ENCODE measurements around the gene SLC35F3.
"Not testable (repeated sequence)": the region's sequence is repeated elsewhere in the genome, so short reads cannot be mapped to it uniquely, and the experiment has no call there.

Gene SLC35F3

GRCh38 chr1:234149217-234149616, 244.7 kb downstream of the SLC35F3 start:
- H3K27me3 Mint-ChIP-seq: peaks cover 23% of the 10 kb centered on the region
- no peaks in the 10 kb centered on the region for H3K36me3 Mint-ChIP-seq (ENCODE audit: low read depth)
- H3K4me3 Mint-ChIP-seq: no peak overlapping the region
- H3K27ac Mint-ChIP-seq: no peak overlapping the region
- intact Hi-C loops (cut with micrococcal nuclease): no loop called here
- H3K9me3 Mint-ChIP-seq: no peaks in the 10 kb centered on the region
- H3K4me1 Mint-ChIP-seq (ENCODE audit: low read depth): no peaks in the 10 kb centered on the region

GRCh38 chr1:234150892-234151291, 246.4 kb downstream of the SLC35F3 start:
- H3K4me1 Mint-ChIP-seq (ENCODE audit: low read depth): no peaks in the 10 kb centered on the region
- peaks cover 18% of the 10 kb centered on the region for H3K27me3 Mint-ChIP-seq
- H3K9me3 Mint-ChIP-seq: no peaks in the 10 kb centered on the region
- intact Hi-C loops (cut with micrococcal nuclease): loop anchor here (5.0 kb wide), 1 partner anchor 176 kb away; no protein-coding TSS in a partner anchor
- no peak overlapping the region for H3K27ac Mint-ChIP-seq
- no peaks in the 10 kb centered on the region for H3K36me3 Mint-ChIP-seq (ENCODE audit: low read depth)
- H3K4me3 Mint-ChIP-seq: no peak overlapping the region

- intact Hi-C loops (cut with micrococcal nuclease): loop anchor here (5.0 kb wide), 1 partner anchor 175 kb away; no protein-coding TSS in a partner anchor
- peaks cover 13% of the 10 kb centered on the region for H3K27me3 Mint-ChIP-seq
- not testable (repeated sequence) for H3K27ac Mint-ChIP-seq; H3K36me3 Mint-ChIP-seq (ENCODE audit: low read depth); H3K9me3 Mint-ChIP-seq; H3K4me3 Mint-ChIP-seq; H3K4me1 Mint-ChIP-seq (ENCODE audit: low read depth)
Measured at GRCh38 chr1:234152344-234152743, 247.9 kb downstream of the SLC35F3 start.

- peaks cover 1% of the 10 kb centered on the region for H3K27me3 Mint-ChIP-seq
- H3K4me1 Mint-ChIP-seq (ENCODE audit: low read depth): no peaks in the 10 kb centered on the region
- no peaks in the 10 kb centered on the region for H3K36me3 Mint-ChIP-seq (ENCODE audit: low read depth)
- intact Hi-C loops (cut with micrococcal nuclease): loop anchor here (1.0 to 5.0 kb wide), 2 partner anchors 156 to 173 kb away; no protein-coding TSS in a partner anchor
- no peak overlapping the region for H3K27ac Mint-ChIP-seq
- H3K9me3 Mint-ChIP-seq: no peaks in the 10 kb centered on the region
- no peak overlapping the region for H3K4me3 Mint-ChIP-seq
Measured at GRCh38 chr1:234154320-234155251, 250.1 kb downstream of the SLC35F3 start.

GRCh38 chr1:234162661-234163060, 258.2 kb downstream of the SLC35F3 start:
- Mint-ChIP-seq H3K36me3 (ENCODE audit: low read depth) (no peaks in the 10 kb centered on the region), H3K4me1 (ENCODE audit: low read depth) (no peaks in the 10 kb centered on the region), H3K27me3 (peaks cover 11% of the 10 kb centered on the region), H3K27ac (no peak overlapping the region), H3K4me3 (no peak overlapping the region), H3K9me3 (no peaks in the 10 kb centered on the region)
- intact Hi-C loops (cut with micrococcal nuclease): no loop called here

DNA sequence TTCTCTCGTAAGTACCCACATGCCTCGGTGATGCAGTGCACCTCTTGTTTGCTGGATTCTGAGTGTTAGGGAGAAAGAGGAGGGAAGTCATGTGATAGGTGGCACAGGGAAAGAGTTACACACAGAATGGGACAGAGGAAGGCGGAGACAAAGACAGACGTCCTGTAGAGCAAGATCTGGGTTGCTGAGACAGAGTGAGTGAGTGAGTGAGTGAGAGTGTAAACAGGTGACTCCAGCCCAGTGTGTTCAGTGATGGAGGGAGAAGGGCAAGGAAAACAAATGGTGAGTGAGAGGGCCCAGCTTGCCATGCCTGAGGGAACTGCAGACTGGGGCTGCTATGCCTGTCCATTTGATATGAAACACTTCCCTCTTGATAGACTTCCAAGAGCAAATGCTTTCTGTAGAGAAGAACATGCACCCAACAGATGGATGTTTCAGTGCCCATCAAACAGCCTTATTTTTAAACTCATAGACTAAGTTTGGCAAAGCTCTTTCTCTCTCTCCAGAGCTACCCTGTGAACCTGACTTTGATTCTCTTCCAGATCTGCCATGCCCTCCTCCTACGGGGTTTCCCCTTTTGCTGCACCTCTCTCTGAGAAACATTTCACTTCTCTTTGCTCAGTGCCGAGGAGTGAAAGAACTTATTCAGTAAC, 258.9 kb downstream of the SLC35F3 start:
- Mint-ChIP-seq H3K4me1 (ENCODE audit: low read depth) (no peaks in the 10 kb centered on the region), H3K4me3 (no peak overlapping the region), H3K36me3 (ENCODE audit: low read depth) (no peaks in the 10 kb centered on the region), H3K27ac (no peak overlapping the region), H3K27me3 (peaks cover 11% of the 10 kb centered on the region), H3K9me3 (no peaks in the 10 kb centered on the region)
- intact Hi-C loops (cut with micrococcal nuclease): no loop called here

DNA sequence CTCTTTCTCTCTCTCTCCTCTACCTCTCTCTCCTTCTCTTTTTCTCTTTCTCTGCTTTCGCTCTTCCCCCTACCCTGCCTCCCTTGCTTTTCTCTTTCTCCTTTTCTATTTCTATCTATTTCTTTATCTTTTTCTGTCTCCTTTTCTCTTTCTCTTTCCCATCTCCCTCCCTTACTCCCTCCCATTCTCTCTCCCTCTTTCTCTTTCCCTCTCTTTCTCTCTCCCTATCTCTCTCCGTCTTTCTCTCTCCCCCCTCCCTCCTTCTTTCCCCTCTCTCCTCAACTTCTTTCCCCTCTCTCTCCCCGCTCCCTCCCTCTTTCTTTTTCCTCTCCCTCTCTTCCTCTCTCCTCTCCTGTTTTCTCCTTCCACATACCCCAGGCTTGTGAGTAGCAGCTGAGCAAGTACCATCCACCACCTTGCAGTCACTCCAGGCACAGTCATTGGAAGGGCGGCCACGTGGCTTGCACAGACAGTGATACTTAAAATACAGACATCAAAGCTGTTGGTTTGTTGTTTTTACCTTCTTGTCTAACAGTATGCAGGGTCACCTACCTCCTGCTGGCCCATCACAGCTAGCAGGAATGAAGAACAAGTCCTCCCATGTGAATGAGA, 259.7 kb downstream of the SLC35F3 start:
- H3K27ac Mint-ChIP-seq: no peak overlapping the region
- intact Hi-C loops (cut with micrococcal nuclease): no loop called here
- H3K27me3 Mint-ChIP-seq: peaks cover 11% of the 10 kb centered on the region
- no peak overlapping the region for H3K4me3 Mint-ChIP-seq
- no peaks in the 10 kb centered on the region for H3K4me1 Mint-ChIP-seq (ENCODE audit: low read depth)
- no peaks in the 10 kb centered on the region for H3K9me3 Mint-ChIP-seq
- H3K36me3 Mint-ChIP-seq (ENCODE audit: low read depth): no peaks in the 10 kb centered on the region

DNA sequence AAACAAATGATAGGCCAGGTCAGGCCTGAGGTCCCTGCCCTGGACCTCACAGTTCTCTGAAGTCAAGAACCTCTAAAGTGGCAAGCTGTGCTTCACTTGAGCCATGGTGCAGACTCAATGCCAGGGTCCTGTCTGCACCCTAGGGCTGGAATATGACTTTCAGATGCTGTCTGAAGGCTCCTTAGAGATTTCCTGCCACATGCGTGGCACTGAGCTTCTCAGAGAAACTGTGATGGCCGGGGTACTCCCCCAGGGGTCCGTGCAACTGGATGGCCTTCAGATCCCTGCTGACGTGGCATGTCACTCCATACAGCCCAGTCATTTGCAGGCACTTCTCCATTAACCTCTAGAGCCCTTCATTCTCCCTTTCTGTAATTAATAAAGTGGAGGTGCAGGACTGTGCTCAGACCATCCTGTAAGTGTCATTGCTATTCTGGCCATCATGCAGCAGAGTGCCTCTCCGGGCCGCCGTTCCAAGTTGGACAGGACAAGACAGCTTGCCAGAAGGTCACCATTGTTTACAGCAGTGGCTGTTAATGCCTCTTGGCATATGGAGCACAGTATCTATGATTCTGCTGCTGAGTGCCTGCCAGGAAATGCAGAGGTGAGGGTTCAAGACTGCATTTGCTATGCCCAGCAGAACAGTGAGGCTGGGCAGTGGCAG, 263.7 kb downstream of the SLC35F3 start:
- H3K4me3 Mint-ChIP-seq: no peak overlapping the region
- no peak overlapping the region for H3K27ac Mint-ChIP-seq
- H3K4me1 Mint-ChIP-seq (ENCODE audit: low read depth): peaks cover 9% of the 10 kb centered on the region

GRCh38 chr1:234169161-234169849, 264.8 kb downstream of the SLC35F3 start:
- H3K27ac Mint-ChIP-seq: no peak overlapping the region
- H3K4me3 Mint-ChIP-seq: no peak overlapping the region
- peaks cover 3% of the 10 kb centered on the region for H3K27me3 Mint-ChIP-seq
- no peaks in the 10 kb centered on the region for H3K36me3 Mint-ChIP-seq (ENCODE audit: low read depth)
- intact Hi-C loops (cut with micrococcal nuclease): no loop called here
- no peaks in the 10 kb centered on the region for H3K9me3 Mint-ChIP-seq
- peaks cover 9% of the 10 kb centered on the region for H3K4me1 Mint-ChIP-seq (ENCODE audit: low read depth)

More for the DNA sequence above, 263.7 kb downstream of the SLC35F3 start:
- no peaks in the 10 kb centered on the region for H3K9me3 Mint-ChIP-seq
- H3K36me3 Mint-ChIP-seq (ENCODE audit: low read depth): no peaks in the 10 kb centered on the region
- intact Hi-C loops (cut with micrococcal nuclease): no loop called here
- H3K27me3 Mint-ChIP-seq: peaks cover 7% of the 10 kb centered on the region

DNA sequence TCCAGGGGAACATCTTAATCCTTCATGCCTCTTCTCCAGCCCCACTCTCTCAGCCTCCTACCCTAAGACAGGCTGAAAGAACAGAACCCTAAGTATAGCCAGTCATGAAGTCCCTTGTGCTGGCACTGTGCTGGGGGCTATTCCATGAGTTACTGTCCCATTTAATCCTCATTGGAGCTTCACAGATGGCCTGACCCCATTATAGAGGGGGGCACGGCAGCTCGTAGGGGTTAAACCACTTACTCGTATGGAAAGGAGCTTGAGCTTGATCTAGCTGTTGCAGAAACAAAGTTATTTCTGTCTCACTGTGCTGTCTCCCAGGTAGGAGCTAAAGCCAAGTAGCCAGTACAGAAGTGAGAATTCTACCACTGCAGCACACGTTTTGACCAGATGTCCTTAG, 265.6 kb downstream of the SLC35F3 start:
- H3K4me3 Mint-ChIP-seq: no peak overlapping the region
- H3K36me3 Mint-ChIP-seq (ENCODE audit: low read depth): no peaks in the 10 kb centered on the region
- H3K27ac Mint-ChIP-seq: no peak overlapping the region
- no peaks in the 10 kb centered on the region for H3K27me3 Mint-ChIP-seq
- H3K4me1 Mint-ChIP-seq (ENCODE audit: low read depth): peaks cover 9% of the 10 kb centered on the region
- no peaks in the 10 kb centered on the region for H3K9me3 Mint-ChIP-seq
- intact Hi-C loops (cut with micrococcal nuclease): no loop called here

GRCh38 chr1:234170622-234171021, 266.1 kb downstream of the SLC35F3 start:
- no peaks in the 10 kb centered on the region for H3K9me3 Mint-ChIP-seq
- no peak overlapping the region for H3K4me3 Mint-ChIP-seq
- peaks cover 9% of the 10 kb centered on the region for H3K4me1 Mint-ChIP-seq (ENCODE audit: low read depth)
- no peaks in the 10 kb centered on the region for H3K36me3 Mint-ChIP-seq (ENCODE audit: low read depth)
- H3K27ac Mint-ChIP-seq: no peak overlapping the region
- intact Hi-C loops (cut with micrococcal nuclease): no loop called here
- H3K27me3 Mint-ChIP-seq: no peaks in the 10 kb centered on the region

GRCh38 chr1:234173968-234174367, 269.5 kb downstream of the SLC35F3 start:
- intact Hi-C loops (cut with micrococcal nuclease): no loop called here
- Mint-ChIP-seq H3K4me3 (no peak overlapping the region), H3K4me1 (ENCODE audit: low read depth) (peaks cover 9% of the 10 kb centered on the region), H3K27ac (no peak overlapping the region), H3K36me3 (ENCODE audit: low read depth) (no peaks in the 10 kb centered on the region), H3K27me3 (peaks cover 4% of the 10 kb centered on the region), H3K9me3 (peaks cover 9% of the 10 kb centered on the region)

DNA sequence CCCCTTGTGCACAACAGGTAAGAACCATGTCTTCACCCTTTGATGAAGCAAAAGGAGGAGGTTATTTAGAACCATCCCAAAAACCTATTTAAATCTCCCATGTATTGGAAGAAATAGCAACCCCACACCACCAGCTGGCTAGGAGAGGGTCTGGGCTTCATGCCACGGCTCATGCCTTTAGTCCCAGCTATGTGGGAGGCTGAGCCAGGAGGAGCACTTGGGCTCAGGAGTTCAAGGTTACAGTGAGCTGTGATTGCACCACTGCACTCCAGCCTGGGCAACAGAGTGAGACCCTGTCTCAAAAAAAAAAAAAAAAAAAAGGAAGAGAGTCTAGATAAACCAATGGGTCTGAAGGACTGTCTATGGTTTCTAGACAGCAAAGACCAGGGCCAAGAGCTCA, 270.9 kb downstream of the SLC35F3 start:
- no peaks in the 10 kb centered on the region for H3K36me3 Mint-ChIP-seq (ENCODE audit: low read depth)

More for the DNA sequence above, 270.9 kb downstream of the SLC35F3 start:
- no peak overlapping the region for H3K4me3 Mint-ChIP-seq
- peaks cover 9% of the 10 kb centered on the region for H3K9me3 Mint-ChIP-seq
- H3K4me1 Mint-ChIP-seq (ENCODE audit: low read depth): peaks cover 9% of the 10 kb centered on the region
- no peak overlapping the region for H3K27ac Mint-ChIP-seq
- intact Hi-C loops (cut with micrococcal nuclease): no loop called here
- H3K27me3 Mint-ChIP-seq: peaks cover 4% of the 10 kb centered on the region

All from dendritic cell treated with granulocyte-macrophage colony-stimulating factor and Interleukin-4, amounts not matched to agents 40 ng/mL and 50 ng/mL, for 4 days (primary cell).